Common myeloid progenitor, CD34-positive (primary cell): Measurements from ENCODE around the gene MYL11.

ENCODE experiments used
- CTCF ChIA-PET: fragments of 350-600 bp; sonication (Branson Sonifier 250); formaldehyde crosslinking; loops from one replicate; lab custom pipeline; 2021; ENCODE audit warnings: antibody characterized with exemption; lab: Charles Lee
- POLR2A ChIA-PET: fragments of 350-600 bp; sonication (Branson Sonifier 250); formaldehyde crosslinking; loops from one replicate; lab custom pipeline; 2021; ENCODE audit warnings: antibody characterized with exemption; lab: Charles Lee
- DNase-seq, 3 donors: peaks; one replicate each; pipeline versions ENCODE4 v3.0.0 to v3.0.0-alpha.2; 2013
- H3K27ac ChIP-seq, 2 experiments: 1 replicate in 1 of 2; 2 replicates in 1 of 2; pipeline ENCODE4 v1.7.0; 2013; ENCODE audit warnings: inconsistent platforms in 2 of 2, low read length in 2 of 2, mild to moderate bottlenecking in 2 of 2, low read depth in 1 of 2, moderate library complexity in 1 of 2; ENCODE audit not compliant: severe bottlenecking in 2 of 2, insufficient read depth in 1 of 2, poor library complexity in 1 of 2
- H3K27me3 ChIP-seq, 5 experiments: replicated peaks in 2 of 5; 1 replicate in 3 of 5; 2 replicates in 2 of 5; pipeline versions ENCODE4 v1.6.1 to v1.7.0; 2013; ENCODE audit warnings: low read length in 4 of 5, mild to moderate bottlenecking in 2 of 5, moderate library complexity in 2 of 5, inconsistent platforms in 1 of 5; ENCODE audit not compliant: insufficient read depth in 5 of 5, control insufficient read depth in 4 of 5
- H3K36me3 ChIP-seq, 4 experiments: 1 replicate in 2 of 4; 2 replicates in 2 of 4; pipeline versions ENCODE4 v1.6.1 to v1.7.0; 2013; ENCODE audit warnings: low read length in 3 of 4, control low read depth in 1 of 4, mild to moderate bottlenecking in 1 of 4; ENCODE audit not compliant: control insufficient read depth in 4 of 4, insufficient read depth in 4 of 4
- H3K4me1 ChIP-seq, 4 experiments: 1 replicate in 3 of 4; 2 replicates in 1 of 4; pipeline versions ENCODE4 v1.6.1 to v1.7.1; 2013; ENCODE audit warnings: low read length in 3 of 4, mild to moderate bottlenecking in 3 of 4, control low read depth in 1 of 4, inconsistent platforms in 1 of 4, moderate library complexity in 1 of 4; ENCODE audit not compliant: control insufficient read depth in 4 of 4, insufficient read depth in 4 of 4; ENCODE audit errors: control extremely low read depth in 1 of 4
- H3K4me3 ChIP-seq, 7 experiments: 1 replicate in 4 of 7; 2 replicates in 3 of 7; pipeline versions ENCODE4 v1.5.1 to v1.7.0; 2013; ENCODE audit warnings: mild to moderate bottlenecking in 7 of 7, low read length in 6 of 7, moderate library complexity in 6 of 7, inconsistent platforms in 2 of 7, low read depth in 2 of 7, control low read depth in 1 of 7; ENCODE audit not compliant: insufficient read depth in 4 of 7, control insufficient read depth in 1 of 7; ENCODE audit errors: extremely low read depth in 1 of 7
- H3K9me3 ChIP-seq, 5 experiments: 1 replicate in 4 of 5; 2 replicates in 1 of 5; pipeline versions ENCODE4 v1.6.1 to v1.7.1; 2013; ENCODE audit warnings: low read length in 4 of 5, mild to moderate bottlenecking in 2 of 5, inconsistent platforms in 1 of 5, low read depth in 1 of 5, moderate library complexity in 1 of 5; ENCODE audit not compliant: control insufficient read depth in 4 of 5, insufficient read depth in 2 of 5; ENCODE audit errors: control extremely low read depth in 1 of 5
- WGBS: methylation state at CpG from one replicate; pipeline ENCODE4 v1.1.5; 2013; ENCODE audit not compliant: insufficient coverage; 5-methylcytosine and 5-hydroxymethylcytosine counted together

The MYL11 gene

GRCh38 chr16:30349675-30350074 lies 24.9 kb upstream of the MYL11 start:
- ChIA-PET CTCF (no interaction called here), POLR2A (no interaction called here)
- Histone ChIP-seq H3K27ac (peak overlapping the region in 1 of 2 experiments; percentile 32), H3K9me3 (no peaks in the 10 kb centered on the region), H3K4me3 (no peak overlapping the region), H3K27me3 (no peaks in the 10 kb centered on the region), H3K36me3 (peaks cover 7 to 39% (median 29%) of the 10 kb centered on the region in 4 experiments), H3K4me1 (peaks cover 0 to 21% (median 11%) of the 10 kb centered on the region in 4 experiments)
- WGBS = 63% methylated on average over 2 of the region's 3 CpGs
- peak in 2 of 3 donors; percentile 56 to 66 for DNase-seq

- H3K4me3 ChIP-seq = no peak overlapping the region
- peak overlapping the region in 1 of 2 experiments; percentile 14 for H3K27ac ChIP-seq
- no peaks in the 10 kb centered on the region for H3K27me3 ChIP-seq
- WGBS = 85% methylated on average over 1 of the region's 3 CpGs
- H3K4me1 ChIP-seq = peaks cover 0 to 21% (median 13%) of the 10 kb centered on the region in 4 experiments
- POLR2A ChIA-PET = no interaction called here
- H3K36me3 ChIP-seq = peaks cover 7 to 39% (median 28%) of the 10 kb centered on the region in 4 experiments
- DNase-seq = peak in 2 of 3 donors; percentile 23 to 33
- no peaks in the 10 kb centered on the region for H3K9me3 ChIP-seq
- CTCF ChIA-PET = no interaction called here
These were observed 24.3 kb upstream of the MYL11 start for GRCh38 chr16:30350134-30350871.

- Histone ChIP-seq H3K27ac (no peak overlapping the region), H3K27me3 (no peaks in the 10 kb centered on the region), H3K36me3 (peaks cover 7 to 39% (median 28%) of the 10 kb centered on the region in 4 experiments), H3K4me1 (peaks cover 0 to 29% (median 19%) of the 10 kb centered on the region in 4 experiments), H3K4me3 (no peak overlapping the region), H3K9me3 (no peaks in the 10 kb centered on the region)
- POLR2A ChIA-PET = no interaction called here
- CTCF ChIA-PET = interaction anchor here (1.2 to 2.5 kb wide), 4 partner anchors 8 to 58 kb away, joined by 3 to 7 read pairs (median 4); partner anchors contain the start of gene SEPTIN1
- 96% methylated on average over 15 of the region's 15 CpGs for WGBS
- no peak for DNase-seq
These were observed 23.6 kb upstream of the MYL11 start for GRCh38 chr16:30351001-30351441.

GRCh38 chr16:30351586-30352419 lies 22.8 kb upstream of the MYL11 start:
- no peak for DNase-seq
- ChIA-PET POLR2A (no interaction called here), CTCF (interaction anchor here (1.2 to 2.5 kb wide), 4 partner anchors 9 to 58 kb away, joined by 3 to 7 read pairs (median 4); partner anchors contain the start of gene SEPTIN1)
- Histone ChIP-seq H3K27me3 (no peaks in the 10 kb centered on the region), H3K9me3 (no peaks in the 10 kb centered on the region), H3K4me3 (no peak overlapping the region), H3K4me1 (peaks cover 0 to 36% (median 26%) of the 10 kb centered on the region in 4 experiments), H3K36me3 (peaks cover 7 to 42% (median 31%) of the 10 kb centered on the region in 4 experiments), H3K27ac (no peak overlapping the region)
- 95% methylated on average over 10 of the region's 11 CpGs for WGBS

- H3K9me3 ChIP-seq = no peaks in the 10 kb centered on the region
- WGBS = 90% methylated on average over 9 of the region's 14 CpGs
- H3K4me3 ChIP-seq = no peak overlapping the region
- ChIA-PET POLR2A (no interaction called here), CTCF (interaction anchor here (1.3 to 2.5 kb wide), 5 partner anchors 10 to 57 kb away, joined by 3 to 7 read pairs (median 4); partner anchors contain the start of gene ZNF771)
- no peaks in the 10 kb centered on the region for H3K27me3 ChIP-seq
- no peak for DNase-seq
- H3K4me1 ChIP-seq = peaks cover 0 to 43% (median 28%) of the 10 kb centered on the region in 4 experiments
- H3K27ac ChIP-seq = peak overlapping the region in 1 of 2 experiments; percentile 22
- peaks cover 7 to 52% (median 36%) of the 10 kb centered on the region in 4 experiments for H3K36me3 ChIP-seq
These were observed 21.9 kb upstream of the MYL11 start for GRCh38 chr16:30352488-30353401.

GRCh38 chr16:30353438-30354129 lies 21.0 kb upstream of the MYL11 start:
- POLR2A ChIA-PET = interaction anchor here (0.8 kb wide), 1 partner anchor 15 kb away, joined by 3 read pairs; no protein-coding TSS in a partner anchor
- Histone ChIP-seq H3K27me3 (no peaks in the 10 kb centered on the region), H3K4me1 (peaks cover 0 to 43% (median 28%) of the 10 kb centered on the region in 4 experiments), H3K27ac (peak overlapping the region in 1 of 2 experiments; percentile 88), H3K9me3 (no peaks in the 10 kb centered on the region), H3K36me3 (peaks cover 7 to 60% (median 40%) of the 10 kb centered on the region in 4 experiments), H3K4me3 (peak overlapping the region in 3 of 7 experiments; percentile 85 to 94 (median 94))
- no peak for DNase-seq
- CTCF ChIA-PET = interaction anchor here (1.0 to 2.5 kb wide), 8 partner anchors 9 to 56 kb away, joined by 3 to 10 read pairs (median 6); partner anchors contain the start of gene ZNF771
- 96% methylated on average over 17 of the region's 23 CpGs for WGBS
